Measurements from ENCODE around the gene HSPB7.
A peak's percentile ranks its signal among the peaks of the same experiment; 100 is the strongest.
"Not testable (repeated sequence)": the region's sequence is repeated elsewhere in the genome, so short reads cannot be mapped to it uniquely, and the experiment has no call there.

The HSPB7 gene

DNA sequence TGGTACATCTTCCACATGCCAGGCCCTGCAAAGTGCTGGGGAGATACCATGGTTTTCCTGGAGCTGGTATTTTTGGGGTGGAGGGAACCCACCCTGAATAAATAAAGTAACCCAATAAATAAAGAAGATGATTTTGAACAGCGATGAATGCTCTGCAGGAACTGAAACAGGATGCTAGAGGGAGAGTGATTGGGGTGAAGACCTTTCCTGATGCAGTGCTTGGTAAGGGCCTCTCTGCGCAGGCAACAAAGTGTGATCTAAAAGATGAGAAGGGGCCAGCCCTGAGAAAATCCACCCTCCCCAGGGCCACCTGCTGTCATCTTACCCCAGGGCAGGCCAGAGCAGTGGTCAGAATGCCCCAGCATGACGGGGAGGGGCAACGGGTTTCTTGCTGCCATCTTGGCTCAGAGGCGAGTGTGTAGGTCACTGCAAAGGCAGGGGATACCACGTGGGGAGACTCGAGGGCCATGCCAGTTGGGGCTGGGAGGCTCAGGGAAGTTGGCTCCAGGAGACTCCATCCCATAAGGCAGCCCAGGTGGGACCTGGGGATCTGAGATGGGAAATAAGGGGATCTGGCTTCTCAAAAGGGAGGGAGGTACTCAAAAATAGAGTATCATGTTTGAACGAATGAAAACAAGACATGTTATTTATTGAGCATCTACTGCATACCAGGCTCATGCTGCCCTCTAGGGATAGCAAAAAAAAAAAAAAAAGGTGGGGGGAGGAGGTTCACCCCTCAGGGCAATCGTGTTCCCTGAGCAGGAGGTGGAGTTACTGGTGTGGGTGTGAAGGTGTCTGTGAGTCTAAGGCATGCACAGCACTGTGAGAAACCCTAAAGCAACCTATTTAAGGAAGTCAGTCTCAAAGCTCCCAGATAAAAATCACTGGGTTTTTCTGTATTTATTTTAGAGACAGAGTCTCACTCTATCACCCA is 11.0 kb downstream of the HSPB7 start:
- DNase-seq (ENCODE audit: low read depth in 2 of 2) = no peak

DNA sequence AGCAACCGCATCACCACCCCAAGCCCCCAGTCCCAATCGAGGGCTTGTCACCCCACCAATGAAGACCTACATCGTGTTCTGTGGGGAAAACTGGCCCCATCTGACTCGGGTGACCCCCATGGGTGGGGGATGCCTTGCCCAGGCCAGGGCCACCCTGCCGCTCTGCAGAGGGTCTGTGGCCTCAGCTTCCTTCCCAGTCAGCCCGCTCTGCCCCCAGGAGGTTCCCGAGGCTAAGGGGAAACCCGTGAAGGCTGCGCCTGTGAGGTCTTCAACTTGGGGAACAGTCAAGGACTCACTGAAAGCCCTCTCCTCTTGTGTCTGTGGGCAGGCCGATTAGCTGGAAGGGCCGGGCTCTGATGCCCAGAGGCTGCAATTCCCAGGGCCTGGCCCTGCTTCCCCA is 11.8 kb downstream of the HSPB7 start:
- DNase-seq (ENCODE audit: low read depth in 2 of 2) = no peak

DNA sequence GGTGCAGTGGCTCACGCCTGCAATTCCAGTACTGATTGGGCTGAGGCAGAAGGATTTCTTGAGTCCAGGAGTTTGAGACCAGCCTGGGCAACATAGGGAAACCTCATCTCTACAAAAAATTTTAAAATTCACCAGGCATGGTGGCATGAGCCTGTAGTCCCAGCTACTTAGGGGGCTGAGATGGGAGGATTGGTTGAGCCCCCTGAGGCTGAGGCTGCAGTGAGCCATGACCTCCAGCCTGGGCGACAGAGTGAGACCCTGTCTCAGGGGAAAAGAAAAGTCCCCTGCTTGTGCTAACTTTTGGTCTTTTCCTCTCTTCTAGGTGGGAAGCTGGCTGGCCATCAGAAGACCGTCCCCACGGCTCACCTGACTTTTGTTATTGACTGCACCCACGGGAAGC is 12.2 kb downstream of the HSPB7 start:
- DNase-seq (ENCODE audit: low read depth in 2 of 2) = no peak

DNA sequence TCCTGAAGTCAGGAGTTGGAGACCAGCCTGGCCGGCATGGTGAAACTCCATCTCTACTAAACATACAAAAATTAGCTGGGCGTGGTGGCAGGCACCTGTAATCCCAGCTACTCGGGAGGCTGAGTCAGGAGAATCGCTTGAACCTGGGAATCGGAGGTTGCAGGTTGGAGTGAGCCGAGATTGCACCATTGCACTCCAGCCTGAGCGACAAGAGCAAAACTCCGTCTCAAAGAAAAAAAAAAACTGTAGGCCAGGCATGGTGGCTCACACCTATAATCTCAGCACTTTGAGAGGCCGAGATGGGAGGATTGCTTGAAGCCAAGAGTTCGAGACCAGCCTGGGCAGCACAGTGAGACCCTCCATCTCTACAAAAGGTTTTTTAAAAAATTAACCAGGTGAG is 16.6 kb downstream of the HSPB7 start:
- not testable (repeated sequence) for DNase-seq (ENCODE audit: low read depth in 2 of 2)

DNA sequence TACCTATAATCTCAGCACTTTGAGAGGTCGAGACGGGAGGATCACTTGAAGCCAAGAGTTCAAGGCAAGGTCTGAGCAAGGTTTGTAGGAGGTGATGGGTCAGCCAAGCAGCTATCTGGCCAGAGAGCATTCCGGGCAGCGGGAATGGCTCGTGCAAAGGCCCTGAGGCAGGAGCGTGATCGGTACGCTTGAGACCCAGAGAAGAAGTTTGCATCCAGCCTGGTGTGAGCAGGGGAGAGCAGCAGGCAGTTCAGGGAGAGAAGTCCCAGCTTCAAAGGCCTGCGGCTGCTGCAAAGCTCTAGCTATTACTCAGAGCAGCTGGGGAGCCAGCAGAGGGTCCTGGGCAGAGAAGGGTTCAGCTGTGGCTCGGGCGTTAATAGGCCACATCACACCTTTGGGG is 18.9 kb downstream of the HSPB7 start:
- DNase-seq (ENCODE audit: low read depth in 2 of 2) = no peak

DNA sequence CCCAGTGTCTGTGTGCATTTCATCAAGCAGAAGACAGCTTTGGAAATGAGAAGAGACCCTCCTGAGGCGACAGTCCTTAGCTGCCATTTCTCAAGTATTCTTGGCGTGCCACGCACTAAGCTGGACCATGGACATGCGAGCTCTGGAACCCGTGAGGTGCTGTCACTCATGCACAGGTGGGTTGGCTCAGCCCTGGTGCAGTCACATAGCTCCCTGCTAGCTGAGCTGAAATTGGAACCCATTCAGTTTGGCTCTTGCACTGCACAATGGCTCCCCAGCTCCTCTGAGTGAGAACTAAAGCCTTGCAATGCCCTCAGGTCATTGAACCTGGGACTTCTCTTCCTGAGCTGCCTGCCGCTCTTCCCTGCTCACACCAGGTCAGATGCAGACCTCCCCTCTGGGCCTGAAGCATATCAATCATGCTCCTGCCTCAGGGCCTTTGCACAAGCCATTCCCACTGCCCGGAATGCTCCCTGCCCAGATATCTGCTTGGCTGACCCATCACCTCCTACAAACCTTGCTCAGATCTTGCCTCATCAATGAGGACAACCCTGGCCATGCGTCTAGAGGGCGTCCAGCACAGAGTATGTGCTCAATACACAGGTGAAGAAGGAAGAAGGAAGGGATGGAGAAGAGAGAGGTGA is 20.1 kb downstream of the HSPB7 start:
- no peak for DNase-seq (ENCODE audit: low read depth in 2 of 2)

DNA sequence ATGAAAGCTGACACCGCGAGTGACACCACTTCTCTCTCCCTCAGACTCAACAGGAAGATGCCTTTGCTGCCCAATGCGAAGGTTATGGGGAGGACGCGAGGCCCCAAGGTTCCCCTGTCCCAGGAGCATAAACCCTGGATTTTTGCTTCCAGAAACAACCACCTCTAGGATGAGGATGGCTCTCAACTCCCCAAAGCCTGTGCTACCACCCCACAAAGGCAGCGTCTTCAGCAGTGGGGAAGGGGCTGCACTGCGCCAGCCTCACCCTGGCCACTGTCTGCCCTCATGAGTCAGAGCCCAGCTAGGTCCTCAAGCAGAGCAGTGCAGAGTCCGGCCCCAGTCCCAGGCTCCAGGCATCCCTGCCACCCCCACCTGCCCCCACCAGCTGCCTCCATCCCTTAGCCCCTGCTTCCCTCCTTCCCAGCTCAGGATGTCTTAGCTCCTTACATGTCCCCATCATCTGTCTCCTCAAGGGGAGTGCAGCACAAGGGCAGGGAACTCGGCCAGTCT is 20.7 kb downstream of the HSPB7 start:
- no peak for DNase-seq (ENCODE audit: low read depth in 2 of 2)

DNA sequence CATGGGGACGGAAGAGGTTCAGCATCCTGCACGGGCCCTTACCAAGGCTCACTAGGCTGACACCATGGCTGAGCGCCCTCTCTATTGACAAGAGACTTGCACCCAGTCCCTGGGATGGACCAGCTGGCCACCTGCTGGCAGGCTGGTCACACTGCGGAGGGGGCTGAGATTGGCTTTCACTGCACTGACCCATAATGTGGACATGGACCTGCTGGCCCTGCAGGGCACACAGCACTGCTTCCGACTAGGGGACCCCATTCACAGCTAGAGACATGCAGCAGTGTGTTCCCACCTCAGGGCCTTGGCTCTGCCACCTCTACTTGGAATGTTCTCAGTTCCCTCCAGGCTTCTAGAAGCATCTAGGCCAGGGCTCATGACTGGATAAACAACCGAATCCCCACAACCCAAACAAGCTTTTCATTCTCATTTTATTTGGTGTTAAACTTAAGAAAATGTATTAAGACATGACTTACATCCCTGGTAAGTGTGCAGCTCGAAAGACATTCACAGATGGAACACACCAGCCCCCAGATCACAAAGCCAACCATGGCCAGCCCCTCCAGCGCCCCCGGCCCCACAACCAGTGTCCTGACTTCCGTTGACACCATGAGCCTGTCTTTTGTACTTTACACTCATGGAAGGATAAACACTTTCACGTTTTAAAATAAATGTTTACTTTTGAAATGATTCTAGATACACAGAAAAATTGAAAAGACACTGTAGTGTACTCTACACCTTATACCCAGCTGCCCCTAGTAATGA is 23.1 kb downstream of the HSPB7 start:
- peak in 1 of 2 donors; percentile 19 for DNase-seq (ENCODE audit: low read depth in 2 of 2)

DNA sequence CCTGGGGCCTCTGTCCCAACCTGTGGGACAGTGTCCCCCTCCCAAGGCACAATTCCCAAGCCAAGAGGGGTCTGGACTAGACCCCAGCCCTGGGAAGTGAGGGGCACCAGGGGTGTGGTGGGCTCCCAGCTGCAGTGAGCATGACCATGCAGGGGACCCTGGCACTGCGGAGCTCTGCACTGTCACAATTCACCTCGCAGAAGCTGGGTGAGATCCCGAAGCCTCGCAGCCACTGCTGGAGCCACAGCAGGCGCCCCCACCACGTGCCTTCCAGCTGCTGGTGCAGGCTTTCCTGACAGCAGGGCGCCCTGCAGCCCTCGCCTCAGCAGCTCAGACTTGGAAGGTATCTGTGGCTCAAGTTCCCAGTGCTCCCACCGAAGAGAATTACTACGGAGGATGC is 23.8 kb downstream of the HSPB7 start:
- no peak for DNase-seq (ENCODE audit: low read depth in 2 of 2)

DNA sequence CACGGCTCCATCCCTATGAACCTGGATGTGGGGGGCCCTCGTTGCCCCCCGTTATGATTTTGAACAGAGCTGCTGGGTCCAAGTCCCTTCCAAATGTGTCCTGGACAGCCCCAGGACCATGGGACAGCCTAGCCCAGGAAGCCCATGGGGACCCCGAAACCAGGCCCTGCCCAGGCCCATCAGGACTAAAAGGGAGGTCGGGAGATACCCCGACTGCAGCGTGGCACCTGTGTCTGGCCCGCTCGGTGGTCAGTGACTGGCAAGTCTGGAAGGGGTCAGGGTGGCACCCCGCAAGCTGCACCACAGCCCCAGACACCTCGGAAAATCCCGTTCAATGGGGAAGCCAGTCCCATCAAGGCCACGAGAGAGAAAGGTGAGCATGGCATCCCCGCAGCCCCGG is 24.2 kb downstream of the HSPB7 start:
- no peak for DNase-seq (ENCODE audit: low read depth in 2 of 2)

DNA sequence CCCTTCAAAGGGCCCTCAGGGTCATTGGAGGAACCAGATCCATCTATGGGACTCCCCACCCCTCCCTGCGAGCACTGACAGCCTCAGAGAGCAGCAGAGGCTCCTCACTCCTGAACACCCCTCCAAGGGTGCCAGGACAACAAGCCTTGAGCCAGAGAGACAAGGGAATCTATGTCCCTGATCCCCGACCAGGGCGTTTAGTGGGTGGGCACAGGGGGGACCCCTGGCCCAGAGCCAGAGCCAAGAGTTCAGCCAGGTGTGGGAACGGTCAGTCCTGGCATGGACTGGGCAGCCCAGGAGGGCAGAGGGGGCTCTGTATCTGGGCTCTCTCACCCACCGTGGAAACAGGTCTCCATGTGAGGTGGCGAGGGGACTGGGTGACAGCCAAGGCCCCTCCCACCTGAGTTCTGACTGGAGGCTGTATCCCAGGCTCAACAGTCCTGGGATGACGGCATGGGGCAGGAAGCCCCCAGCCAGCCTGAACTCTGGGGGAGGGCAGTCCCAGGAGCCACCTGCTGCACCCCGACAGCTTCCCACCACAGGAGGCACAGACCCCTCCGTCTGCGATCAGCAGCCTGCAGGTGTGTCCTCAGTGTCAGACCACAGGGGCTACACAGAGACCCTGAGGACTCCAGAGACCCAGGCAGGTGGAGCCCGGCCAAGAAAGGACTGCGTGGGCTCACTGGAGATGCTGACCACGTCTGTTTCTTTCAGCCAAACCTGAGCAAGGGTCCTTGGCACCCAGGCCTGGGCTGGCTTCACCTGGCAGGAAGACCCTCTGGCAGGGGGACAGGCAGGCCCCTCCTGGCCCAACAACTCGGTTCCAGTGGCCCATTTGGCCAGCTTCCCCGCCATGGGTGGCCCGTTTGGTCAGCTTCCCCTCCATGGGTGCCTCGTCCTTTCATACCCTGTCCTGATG is 25.0 kb downstream of the HSPB7 start:
- no peak for DNase-seq (ENCODE audit: low read depth in 2 of 2)

DNA sequence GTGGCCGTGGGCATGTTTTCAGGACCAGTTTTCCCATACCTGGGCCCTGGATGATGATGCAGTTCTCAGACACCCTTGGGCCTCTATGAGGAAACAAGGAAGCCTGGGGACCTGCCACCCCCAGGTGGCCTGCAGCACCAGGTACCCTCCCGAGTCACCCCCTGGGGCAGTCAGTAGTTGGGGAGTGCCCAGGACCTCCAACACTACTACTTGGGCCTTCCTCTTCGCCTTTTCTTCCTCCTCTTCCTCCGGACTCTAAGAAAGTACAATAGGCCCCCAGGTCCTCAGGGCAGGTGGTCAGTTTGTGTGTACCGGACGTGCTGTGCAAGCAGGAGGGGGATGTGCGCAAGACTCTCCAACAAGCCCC is 25.7 kb downstream of the HSPB7 start:
- no peak for DNase-seq (ENCODE audit: low read depth in 2 of 2)

DNA sequence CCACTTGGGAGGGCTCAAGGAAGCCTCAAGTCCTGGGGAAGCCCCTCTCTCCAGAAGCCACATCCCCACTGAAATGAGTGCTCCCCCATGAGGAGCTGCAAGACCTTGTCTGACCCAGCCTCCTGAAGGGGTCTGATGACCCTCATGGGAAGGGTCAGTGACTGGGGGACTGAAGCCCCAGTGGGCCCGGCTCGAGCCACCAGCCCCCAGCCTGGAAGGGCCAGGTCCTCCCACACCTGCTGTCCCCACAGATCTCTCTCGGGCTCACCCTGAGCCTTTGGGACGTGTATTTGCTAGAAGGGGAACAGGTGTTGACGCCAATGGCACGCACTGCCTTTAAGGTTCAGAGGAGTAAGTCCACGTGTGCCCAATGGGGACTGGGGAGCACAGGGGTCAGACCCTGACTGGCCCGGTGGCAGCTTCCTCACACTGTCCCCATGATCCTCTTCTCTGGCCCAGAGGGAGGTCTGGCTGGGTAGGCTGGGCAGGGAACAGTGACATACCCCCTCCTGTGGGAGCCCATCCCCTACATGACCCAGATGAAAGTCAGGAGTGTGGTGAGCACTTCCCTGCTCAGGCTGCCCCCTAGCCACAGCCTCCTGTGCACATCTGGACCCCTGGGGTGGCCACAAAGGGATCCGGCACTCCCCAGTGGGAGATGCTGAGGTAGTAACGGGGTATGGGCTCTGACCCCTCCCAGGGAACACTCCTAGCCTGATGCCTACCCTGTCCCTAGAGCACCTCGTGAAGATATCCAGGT is 26.2 kb downstream of the HSPB7 start:
- no peak for DNase-seq (ENCODE audit: low read depth in 2 of 2)

DNA sequence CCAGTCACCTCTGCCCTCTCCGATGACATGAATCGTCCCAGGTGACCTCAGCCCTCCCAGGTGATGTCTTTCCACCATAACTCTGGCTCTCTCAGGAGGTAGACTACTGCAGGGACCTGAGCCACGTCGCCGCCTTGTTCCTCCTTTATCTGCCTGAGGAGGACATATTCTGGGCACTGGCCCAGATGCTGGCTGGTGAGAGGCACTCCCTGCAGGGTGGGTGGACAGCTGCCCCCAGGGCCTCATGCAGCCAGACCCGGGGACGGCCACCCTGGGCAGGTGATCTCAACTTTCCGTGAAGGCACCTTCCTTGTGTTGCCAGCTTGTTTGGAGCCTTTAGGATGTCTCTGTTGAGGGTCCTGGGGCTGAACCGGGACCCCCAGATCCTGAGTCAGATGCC is 28.1 kb downstream of the HSPB7 start:
- no peak for DNase-seq (ENCODE audit: low read depth in 2 of 2)

DNA sequence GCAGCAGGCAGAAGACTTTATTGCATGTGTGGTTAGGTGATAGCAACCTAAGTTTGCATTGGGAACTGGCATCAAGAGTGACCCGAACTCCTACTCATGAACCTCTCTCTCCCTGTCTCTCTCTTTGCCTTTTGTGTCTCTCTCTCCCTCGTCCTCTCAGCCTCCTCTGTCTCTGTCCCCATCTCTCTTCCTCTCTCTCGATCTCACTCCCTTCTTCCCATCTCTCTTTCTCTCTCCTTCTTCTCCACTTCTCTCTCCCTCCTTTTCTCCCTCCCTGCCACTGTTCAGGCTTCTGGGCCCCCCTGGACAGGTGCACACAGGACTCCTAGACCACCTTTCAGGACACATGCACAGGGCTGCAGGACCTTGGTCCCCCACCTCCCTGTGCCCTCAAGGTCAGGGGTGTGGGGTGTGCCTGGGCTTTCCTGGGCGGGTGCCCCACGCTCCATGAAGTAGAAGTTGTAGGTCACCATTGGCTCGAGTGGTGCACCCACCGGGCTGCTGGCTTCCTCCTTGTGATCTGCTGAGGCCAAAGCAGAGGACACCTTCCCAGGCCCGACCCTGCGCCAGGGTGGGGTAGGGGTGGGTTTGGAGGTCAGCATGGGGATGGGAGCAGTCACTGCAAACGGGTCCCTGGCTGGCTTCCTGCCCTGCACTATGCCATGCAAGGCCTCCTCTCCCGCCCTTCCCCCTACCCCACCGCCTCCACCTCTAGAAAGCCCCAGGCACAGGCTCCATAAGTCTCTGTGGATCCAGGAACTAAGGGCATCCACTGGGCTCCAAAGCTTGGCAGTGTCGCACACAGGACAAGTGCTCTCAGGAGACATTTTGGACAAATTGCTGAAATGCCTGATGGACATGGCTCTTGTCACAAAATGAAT is 28.7 kb downstream of the HSPB7 start:
- DNase-seq (ENCODE audit: low read depth in 2 of 2) = no peak

DNA sequence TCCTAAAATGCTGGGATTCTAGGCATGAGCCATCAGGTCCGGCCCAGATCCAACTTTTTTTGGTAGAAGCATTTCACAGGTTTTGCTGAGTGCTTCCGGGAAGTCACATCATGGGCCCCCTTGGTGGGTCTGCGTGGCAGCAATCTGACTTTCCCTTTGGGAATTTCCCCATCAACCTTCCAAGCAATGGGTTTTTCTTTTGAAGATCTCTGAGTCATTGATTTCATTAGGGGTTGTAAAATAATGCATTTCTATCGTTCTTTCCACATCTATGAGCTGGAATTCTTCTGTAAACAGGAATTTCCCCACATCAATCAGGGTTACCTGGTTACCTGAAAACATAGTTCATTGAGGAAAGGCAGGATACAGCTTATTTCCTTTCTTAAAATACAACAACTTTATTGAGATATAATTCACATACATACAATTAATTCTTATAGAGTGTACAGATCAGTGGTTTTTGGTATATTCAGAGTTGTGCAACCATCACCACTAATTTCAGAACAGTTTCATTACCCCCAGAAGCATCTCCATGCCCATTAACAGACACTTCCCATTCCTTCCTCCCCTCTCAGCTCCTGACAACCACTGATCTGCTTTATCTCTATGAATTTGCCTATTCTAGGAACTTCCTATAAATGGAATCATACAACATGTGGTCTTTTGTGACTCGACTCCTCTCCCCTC is 32.1 kb downstream of the HSPB7 start:
- no peak for DNase-seq (ENCODE audit: low read depth in 2 of 2)

DNA sequence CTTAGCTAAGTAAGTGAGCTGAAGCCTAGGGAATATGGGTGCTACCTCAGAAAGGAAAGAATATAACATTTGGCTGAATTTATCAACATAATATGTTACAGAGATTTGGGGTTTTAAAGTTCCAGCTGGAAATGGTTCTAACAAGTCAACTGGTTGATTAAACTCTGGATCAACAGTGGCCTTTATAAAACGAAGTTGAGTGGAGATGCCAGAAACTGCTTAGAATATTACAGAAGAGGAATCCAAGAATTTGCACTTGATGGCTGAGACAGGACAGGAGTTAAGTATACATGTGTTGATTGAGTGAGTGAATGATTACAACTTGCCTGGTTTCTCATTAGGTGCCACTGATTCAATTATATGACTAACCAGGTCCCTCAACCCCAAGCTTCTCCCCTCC is 34.6 kb downstream of the HSPB7 start:
- DNase-seq (ENCODE audit: low read depth in 2 of 2) = no peak

DNA sequence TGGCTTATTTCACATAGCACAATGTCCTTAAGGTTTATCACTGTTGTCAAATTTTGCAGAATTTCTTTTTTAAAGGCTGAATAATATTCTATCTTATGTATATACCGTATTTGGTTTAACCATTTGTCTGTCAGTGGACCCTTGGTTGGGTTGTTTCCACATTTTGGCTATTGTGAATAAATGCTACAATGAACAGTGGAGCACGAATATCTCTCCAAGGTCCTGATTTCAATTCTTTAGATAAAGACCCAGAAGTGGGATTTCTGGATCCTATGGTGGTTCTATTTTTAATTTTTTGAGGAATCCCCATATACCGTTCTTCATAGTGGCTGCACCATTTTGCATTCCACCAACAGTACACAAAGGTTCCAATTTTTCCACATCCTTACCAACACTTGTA is 36.2 kb downstream of the HSPB7 start:
- no peak for DNase-seq (ENCODE audit: low read depth in 2 of 2)

DNA sequence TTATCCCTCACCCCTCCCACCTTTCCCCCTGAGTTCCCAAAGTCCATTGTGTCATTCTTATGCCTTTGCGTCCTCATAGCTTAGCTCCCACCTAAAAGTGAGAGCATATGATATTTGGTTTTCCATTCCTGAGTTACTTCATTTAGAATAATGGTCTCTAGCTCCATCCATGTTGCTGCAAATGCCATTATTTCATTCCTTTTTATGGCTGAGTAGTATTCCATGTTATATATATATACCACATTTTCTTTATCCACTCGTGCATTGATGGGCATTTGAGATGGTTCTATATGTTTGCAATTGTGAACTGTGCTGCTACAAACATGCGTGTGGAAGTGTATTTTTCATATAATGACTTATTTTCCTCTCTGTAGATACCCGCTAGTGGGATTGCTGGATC is 39.9 kb downstream of the HSPB7 start:
- DNase-seq (ENCODE audit: low read depth in 2 of 2) = not testable (repeated sequence)
